Breast epithelium (tissue), 3 donors: Measurements from ENCODE around the gene CYP46A1.

Experiments used
- CTCF ChIP-seq, 3 donors: fragments of 450-650 bp; IDR thresholded peaks; one replicate each; pipeline ENCODE4 v1.5.1; 2016 to 2017; ENCODE audit warnings: antibody characterized with exemption in 3 of 3, mild to moderate bottlenecking in 3 of 3, moderate library complexity in 3 of 3
- POLR2A ChIP-seq: fragments of 450-650 bp; IDR thresholded peaks from one replicate; pipeline ENCODE4 v1.6.1; 2016; ENCODE audit warnings: antibody characterized with exemption, mild to moderate bottlenecking, moderate library complexity
- POLR2AphosphoS5 ChIP-seq, 3 donors: sonication (generic); formaldehyde crosslinking; IDR thresholded peaks; one replicate each; pipeline ENCODE4 v1.6.1; 2017; ENCODE audit warnings: antibody characterized with exemption in 3 of 3

- TF ChIP-seq CTCF (IDR thresholded peaks at IDR 0.05) (no peak), POLR2AphosphoS5 (IDR thresholded peaks at IDR 0.05) (no peak), POLR2A (no peak)
Observed at GRCh38 chr14:99690636-99691035, 6.5 kb downstream of the CYP46A1 start.
